Calu3 (cell line): ENCODE results near the gene ARL8B. TPM values are rescaled to one million over a fixed set of nuclear protein-coding genes. Genes with fewer than 3 reads are reported as not detected.

Source experiments
- BruUV-seq: library from RNA; stranded (reverse); fragments of 400-500 nt; replicated peaks from 2 replicates; lab custom pipeline; 2021; lab: Mats Ljungman, UMichigan
- CTCF ChIA-PET: fragments of 300-600 bp; sonication (Branson Sonifier 250); formaldehyde crosslinking; loops from one replicate; lab custom pipeline; 2022; ENCODE audit warnings: antibody characterized with exemption; lab: Charles Lee
- DNase-seq: peaks from one replicate; pipeline ENCODE4 v3.0.0; 2022
- H3K27ac Mint-ChIP-seq: one replicate; pipeline ENCODE4 v1.8.0; 2022; ENCODE audit warnings: mixed read lengths; ENCODE audit not compliant: unreplicated experiment
- H3K27me3 Mint-ChIP-seq: one replicate; pipeline ENCODE4 v1.8.0; 2022; ENCODE audit warnings: mixed read lengths; ENCODE audit not compliant: unreplicated experiment
- H3K36me3 Mint-ChIP-seq: one replicate; pipeline ENCODE4 v1.8.0; 2022; ENCODE audit warnings: mild to moderate bottlenecking, moderate library complexity, mixed read lengths; ENCODE audit not compliant: insufficient read depth, unreplicated experiment
- H3K4me1 Mint-ChIP-seq: one replicate; pipeline ENCODE4 v1.8.0; 2022; ENCODE audit warnings: mild to moderate bottlenecking, low read depth, mixed read lengths; ENCODE audit not compliant: unreplicated experiment
- H3K4me3 Mint-ChIP-seq: one replicate; pipeline ENCODE4 v1.8.0; 2022; ENCODE audit warnings: mild to moderate bottlenecking, low read depth, moderate library complexity, mixed read lengths; ENCODE audit not compliant: unreplicated experiment
- H3K9me3 Mint-ChIP-seq: one replicate; pipeline ENCODE4 v1.8.0; 2022; ENCODE audit warnings: low read depth, mixed read lengths; ENCODE audit not compliant: unreplicated experiment
- CTCF ChIP-seq: fragments of 200-600 bp; IDR thresholded peaks from one replicate; pipeline ENCODE4 v1.8.0; 2022; ENCODE audit warnings: antibody characterized with exemption; ENCODE audit not compliant: unreplicated experiment
- intact Hi-C: fragments of 100-400 bp; cut with micrococcal nuclease; formaldehyde crosslinking; loops from one replicate; pipeline ENCODE4 v1.10.0; 2022; ENCODE audit not compliant: unreplicated experiment
- total RNA-seq: library from RNA; stranded (reverse); gene quantifications from 2 replicates; pipeline ENCODE4 v1.2.3, GENCODE V29; 2022

Gene ARL8B
- total RNA-seq, 1 experiment from 2014 or later = 47.0 TPM

GRCh38 chr3:5195605-5196004 lies 73.5 kb downstream of the ARL8B start:
- H3K27ac Mint-ChIP-seq = peak overlapping the region; percentile 84

GRCh38 chr3:5197022-5197421 lies 74.9 kb downstream of the ARL8B start:
- H3K27me3 Mint-ChIP-seq = no peaks in the 10 kb centered on the region
- CTCF ChIA-PET = interaction anchor here (0.7 kb wide), 1 partner anchor 444 kb away, joined by 5 read pairs; no protein-coding TSS in a partner anchor
- peaks cover 43% of the 10 kb centered on the region for H3K4me1 Mint-ChIP-seq
- intact Hi-C loops = no loop called here
- H3K27ac Mint-ChIP-seq = peak overlapping the region; percentile 93
- no peak for DNase-seq
- H3K36me3 Mint-ChIP-seq = peaks cover 62% of the 10 kb centered on the region
- TF ChIP-seq CTCF = no peak
- no TSS peak for BruUV-seq
- peak overlapping the region; percentile 22 for H3K4me3 Mint-ChIP-seq
- H3K9me3 Mint-ChIP-seq = no peaks in the 10 kb centered on the region

More at GRCh38 chr3:5195605-5196004, 73.5 kb downstream of the ARL8B start:
- Mint-ChIP-seq H3K36me3 (peaks cover 57% of the 10 kb centered on the region), H3K9me3 (no peaks in the 10 kb centered on the region), H3K4me1 (peaks cover 49% of the 10 kb centered on the region), H3K27me3 (no peaks in the 10 kb centered on the region), H3K4me3 (no peak overlapping the region)
- no peak for TF ChIP-seq CTCF
- intact Hi-C loops = no loop called here
- DNase-seq = no peak
- CTCF ChIA-PET = interaction anchor here (0.7 kb wide), 1 partner anchor 72 kb away, joined by 3 read pairs; no protein-coding TSS in a partner anchor
- no TSS peak for BruUV-seq

GRCh38 chr3:5197470-5198312 lies 75.6 kb downstream of the ARL8B start:
- H3K27ac Mint-ChIP-seq = peak overlapping the region; percentile 93
- no peak overlapping the region for H3K4me3 Mint-ChIP-seq
- intact Hi-C loops = no loop called here
- peaks cover 39% of the 10 kb centered on the region for H3K4me1 Mint-ChIP-seq
- no peaks in the 10 kb centered on the region for H3K27me3 Mint-ChIP-seq
- CTCF ChIA-PET = interaction anchor here (0.7 kb wide), 1 partner anchor 421 kb away, joined by 3 read pairs; no protein-coding TSS in a partner anchor
- no TSS peak for BruUV-seq
- no peaks in the 10 kb centered on the region for H3K9me3 Mint-ChIP-seq
- peaks cover 62% of the 10 kb centered on the region for H3K36me3 Mint-ChIP-seq
- no peak for TF ChIP-seq CTCF
- DNase-seq = no peak

GRCh38 chr3:5198313-5198677 lies 76.2 kb downstream of the ARL8B start:
- H3K27me3 Mint-ChIP-seq = no peaks in the 10 kb centered on the region
- no peak for TF ChIP-seq CTCF
- intact Hi-C loops = no loop called here
- peaks cover 39% of the 10 kb centered on the region for H3K4me1 Mint-ChIP-seq
- DNase-seq = no peak
- CTCF ChIA-PET = no interaction called here
- H3K36me3 Mint-ChIP-seq = peaks cover 68% of the 10 kb centered on the region
- no TSS peak for BruUV-seq
- no peaks in the 10 kb centered on the region for H3K9me3 Mint-ChIP-seq
- no peak overlapping the region for H3K4me3 Mint-ChIP-seq
- H3K27ac Mint-ChIP-seq = no peak overlapping the region
